Fibroblast of lung (primary cell): ENCODE results near the gene NEK1. TPM values are rescaled to one million over a fixed set of nuclear protein-coding genes. Genes with fewer than 3 reads are reported as not detected.

ENCODE experiments used
- DNase-seq, 2 donors: peaks; one replicate each; pipeline versions ENCODE4 v3.0.0 to v3.0.0-alpha.2; 2010; ENCODE audit warnings: low read depth in 2 of 2
- H2AFZ ChIP-seq: 2 replicates; pipeline ENCODE4 v1.5.1; 2012; ENCODE audit warnings: low read length, control low read depth, inconsistent platforms
- H3K27ac ChIP-seq: 2 replicates; pipeline ENCODE4 v1.5.1; 2011; ENCODE audit warnings: low read length, control low read depth; ENCODE audit not compliant: insufficient read depth
- H3K27me3 ChIP-seq: 2 replicates; pipeline ENCODE4 v1.5.1; 2011; ENCODE audit warnings: mild to moderate bottlenecking, low read length; ENCODE audit not compliant: control insufficient read depth, insufficient read depth
- H3K36me3 ChIP-seq: 2 replicates; pipeline ENCODE4 v1.5.1; 2011; ENCODE audit warnings: low read length; ENCODE audit not compliant: control insufficient read depth, insufficient read depth
- H3K4me1 ChIP-seq: 2 replicates; pipeline ENCODE4 v1.5.1; 2011; ENCODE audit warnings: low read length; ENCODE audit not compliant: control insufficient read depth, insufficient read depth; ENCODE audit errors: extremely low read depth
- H3K4me2 ChIP-seq: 2 replicates; pipeline ENCODE4 v1.5.1; 2011; ENCODE audit warnings: low read length, control low read depth; ENCODE audit not compliant: insufficient read depth; ENCODE audit errors: extremely low read depth
- H3K4me3 ChIP-seq, 4 experiments: fragments of 200-600 bp in 1 of 4; sonication (generic) in 1 of 4; replicated peaks in 1 of 4; 2 replicates each; pipeline ENCODE4 v1.5.1; 2011 to 2016; ENCODE audit warnings: low read length in 4 of 4, low read depth in 3 of 4, mild to moderate bottlenecking in 3 of 4, control low read depth in 2 of 4, inconsistent platforms in 1 of 4, mixed read lengths in 1 of 4; ENCODE audit not compliant: insufficient read depth in 1 of 4; ENCODE audit errors: control extremely low read depth in 1 of 4
- H3K79me2 ChIP-seq: 2 replicates; pipeline ENCODE4 v1.5.1; 2012; ENCODE audit warnings: mild to moderate bottlenecking, low read length, inconsistent platforms; ENCODE audit not compliant: control insufficient read depth, insufficient read depth
- H3K9ac ChIP-seq: 2 replicates; pipeline ENCODE4 v1.5.1; 2011; ENCODE audit warnings: mild to moderate bottlenecking, low read length, control low read depth; ENCODE audit not compliant: insufficient read depth
- H3K9me3 ChIP-seq: 2 replicates; pipeline ENCODE4 v1.5.1; 2012; ENCODE audit warnings: low read depth, low read length; ENCODE audit not compliant: control insufficient read depth, insufficient read depth
- H4K20me1 ChIP-seq: 2 replicates; pipeline ENCODE4 v1.5.1; 2011; ENCODE audit warnings: low read length; ENCODE audit not compliant: control insufficient read depth, insufficient read depth; ENCODE audit errors: extremely low read depth
- CTCF ChIP-seq, 2 donors: IDR thresholded peaks in 1 of 2; conservative IDR thresholded peaks in 1 of 2; 1 replicate in 1 of 2; 2 replicates in 1 of 2; pipeline ENCODE4 v1.5.1; 2011 to 2012; ENCODE audit warnings: low read length in 2 of 2, control low read depth in 1 of 2, inconsistent platforms in 1 of 2, low read depth in 1 of 2, mild to moderate bottlenecking in 1 of 2
- EZH2 ChIP-seq: IDR thresholded peaks from 2 replicates; pipeline ENCODE4 v1.5.1; 2012; ENCODE audit warnings: low read length, control low read depth, mild to moderate bottlenecking; ENCODE audit errors: missing control alignments
- polyA plus RNA-seq, 2 donors: library from polyadenylated mRNA; depleted of rRNA in 1 of 2; stranded (reverse) in 1 of 2; unstranded in 1 of 2; fragments of >200 nt; gene quantifications; 2 replicates each; pipeline ENCODE4 v1.2.1, GENCODE V29; 2011 to 2012; ENCODE audit warnings: missing spikeins in 1 of 2
- total RNA-seq: library from RNA; depleted of rRNA; stranded (reverse); fragments of >200 nt; gene quantifications from 2 replicates; pipeline ENCODE4 v1.2.1, GENCODE V29; 2014

Gene NEK1
- total and polyA plus RNA-seq, 2 donors (not counting 1 experiment from before 2014, with no cell fraction given): 8.6 to 17.0 TPM

DNA sequence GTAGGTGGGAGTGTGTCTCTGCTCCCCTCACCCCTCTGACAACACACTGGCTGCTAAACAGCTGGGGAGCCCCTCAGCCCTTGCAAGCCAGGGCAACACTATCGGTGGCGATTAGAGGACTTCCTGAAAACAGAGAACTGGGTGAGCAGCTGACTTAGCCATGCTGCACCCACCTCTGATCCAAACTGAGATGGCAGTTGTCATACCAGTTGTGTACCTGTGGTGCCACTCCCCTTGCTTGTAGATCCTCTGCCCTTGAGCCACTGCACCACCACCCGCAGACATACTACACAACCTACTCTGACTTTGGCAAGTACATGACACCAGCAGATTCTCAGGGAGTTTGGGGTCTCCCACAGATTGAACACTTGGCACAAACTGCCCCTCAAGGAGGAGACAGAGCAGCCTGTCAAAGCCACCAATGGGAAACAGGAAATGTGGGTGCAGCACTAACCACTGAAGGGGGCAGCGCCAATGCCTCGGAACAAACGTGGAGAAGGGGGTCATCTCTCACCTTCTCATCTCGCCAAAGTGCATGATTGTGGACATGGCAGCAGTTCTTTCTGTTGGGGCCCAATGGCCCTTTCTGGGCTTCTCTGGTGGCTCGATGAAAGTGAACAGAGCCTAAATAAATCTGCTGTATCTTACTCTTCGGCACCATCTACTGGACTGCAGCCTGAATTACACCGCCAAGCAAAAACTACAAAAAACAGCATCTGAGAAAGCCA lies 119.8 kb downstream of the NEK1 start:
- H3K9me3 ChIP-seq: no peaks in the 10 kb centered on the region
- no peaks in the 10 kb centered on the region for H4K20me1 ChIP-seq
- H3K4me1 ChIP-seq: no peaks in the 10 kb centered on the region
- H3K4me2 ChIP-seq: no peak overlapping the region
- no peaks in the 10 kb centered on the region for H3K27me3 ChIP-seq
- no peak for TF ChIP-seq EZH2
- TF ChIP-seq CTCF (conservative IDR thresholded peaks at IDR 0.05 in 1 of 2, IDR thresholded peaks at IDR 0.05 in 1 of 2; ENCODE audit: low read depth in 1 of 2, low read length in 2 of 2): peak; percentile 89
- no peak overlapping the region for H3K4me3 ChIP-seq
- no peak overlapping the region for H2AFZ ChIP-seq
- no peaks in the 10 kb centered on the region for H3K79me2 ChIP-seq
- peak; percentile 17 to 55 for DNase-seq
- no peak overlapping the region for H3K9ac ChIP-seq
- H3K27ac ChIP-seq: no peak overlapping the region
- no peaks in the 10 kb centered on the region for H3K36me3 ChIP-seq

GRCh38 chr4:169491211-169491610 lies 121.2 kb downstream of the NEK1 start:
- TF ChIP-seq EZH2 (no peak), CTCF (conservative IDR thresholded peaks at IDR 0.05 in 1 of 2, IDR thresholded peaks at IDR 0.05 in 1 of 2; ENCODE audit: low read depth in 1 of 2, low read length in 2 of 2) (no peak)
- Histone ChIP-seq H3K79me2 (no peaks in the 10 kb centered on the region), H3K9me3 (no peaks in the 10 kb centered on the region), H3K4me3 (no peak overlapping the region), H3K9ac (no peak overlapping the region), H3K36me3 (no peaks in the 10 kb centered on the region), H3K4me2 (no peak overlapping the region), H3K4me1 (no peaks in the 10 kb centered on the region), H2AFZ (no peak overlapping the region), H4K20me1 (no peaks in the 10 kb centered on the region), H3K27me3 (no peaks in the 10 kb centered on the region), H3K27ac (no peak overlapping the region)
- no peak for DNase-seq

GRCh38 chr4:169489306-169489705 lies 123.1 kb downstream of the NEK1 start:
- DNase-seq: no peak
- no peak for TF ChIP-seq EZH2
- no peak for TF ChIP-seq CTCF (conservative IDR thresholded peaks at IDR 0.05 in 1 of 2, IDR thresholded peaks at IDR 0.05 in 1 of 2; ENCODE audit: low read depth in 1 of 2, low read length in 2 of 2)
- Histone ChIP-seq H3K4me3 (no peak overlapping the region), H3K4me1 (no peaks in the 10 kb centered on the region), H3K9me3 (no peaks in the 10 kb centered on the region), H2AFZ (no peak overlapping the region), H3K9ac (no peak overlapping the region), H4K20me1 (no peaks in the 10 kb centered on the region), H3K27ac (no peak overlapping the region), H3K36me3 (no peaks in the 10 kb centered on the region), H3K79me2 (no peaks in the 10 kb centered on the region), H3K4me2 (no peak overlapping the region), H3K27me3 (no peaks in the 10 kb centered on the region)
